ENCODE data around the gene FAM9C.

GRCh38 chrX:13043138-13043537 lies 1.3 kb downstream of the FAM9C start:
- TF ChIP-seq EZH2 (IDR thresholded peaks at IDR 0.05; ENCODE audit: low read depth) (no peak), CTCF (conservative IDR thresholded peaks at IDR 0.05) (no peak)
